IPS DF 19.7 (cell line): ENCODE measurements around the gene MAP6D1.

Experiments used
- DNase-seq: peaks from one replicate; pipeline ENCODE4 v3.0.0-alpha.2; 2013; ENCODE audit warnings: low read depth, low spot score

The MAP6D1 gene

GRCh38 chr3:183825456-183826161 is at the start of gene MAP6D1:
MAP6D1 (minus strand) TSS chr3:183825577; CDS start chr3:183825547, 30 bp downstream.
- DNase-seq = peak; percentile 23

GRCh38 chr3:183873914-183874313 is 48.5 kb upstream of the MAP6D1 start:
- DNase-seq = no peak

- no peak for DNase-seq
These were observed 46.2 kb upstream of the MAP6D1 start for GRCh38 chr3:183871541-183871940.

GRCh38 chr3:183870563-183870962 is 45.2 kb upstream of the MAP6D1 start:
- DNase-seq = no peak

GRCh38 chr3:183868796-183869195 is 43.4 kb upstream of the MAP6D1 start:
- DNase-seq = no peak

- no peak for DNase-seq
These were observed 37.2 kb upstream of the MAP6D1 start for GRCh38 chr3:183862610-183863009.

GRCh38 chr3:183857863-183858262 is 32.5 kb upstream of the MAP6D1 start:
- DNase-seq = no peak

- no peak for DNase-seq
These were observed 29.1 kb upstream of the MAP6D1 start for GRCh38 chr3:183854318-183855035.

- no peak for DNase-seq
These were observed 20.4 kb upstream of the MAP6D1 start for GRCh38 chr3:183845608-183846288.

GRCh38 chr3:183845090-183845489 is 19.7 kb upstream of the MAP6D1 start:
- no peak for DNase-seq

GRCh38 chr3:183844606-183845005 is 19.2 kb upstream of the MAP6D1 start:
- DNase-seq = no peak

- no peak for DNase-seq
These were observed 14.4 kb upstream of the MAP6D1 start for GRCh38 chr3:183839751-183840150.

GRCh38 chr3:183837894-183838293 is 12.5 kb upstream of the MAP6D1 start:
- DNase-seq = no peak

GRCh38 chr3:183837390-183837789 is 12.0 kb upstream of the MAP6D1 start:
- DNase-seq = no peak

- DNase-seq = no peak
These were observed 8.1 kb upstream of the MAP6D1 start for GRCh38 chr3:183833516-183833915.

- no peak for DNase-seq
These were observed 4.8 kb upstream of the MAP6D1 start for GRCh38 chr3:183830187-183830586.

- no peak for DNase-seq
These were observed 4.1 kb upstream of the MAP6D1 start for GRCh38 chr3:183829466-183829865.

- DNase-seq = no peak
These were observed 3.1 kb upstream of the MAP6D1 start for GRCh38 chr3:183828538-183828870.

- no peak for DNase-seq
These were observed 2.6 kb upstream of the MAP6D1 start for GRCh38 chr3:183827809-183828537.

GRCh38 chr3:183826448-183827250 is 1.3 kb upstream of the MAP6D1 start:
- no peak for DNase-seq

GRCh38 chr3:183824761-183825455 is 469 bp downstream of the MAP6D1 start:
- DNase-seq = no peak
